Hepatocyte (in vitro differentiated cells): ENCODE data around the gene CIC. TPM values are rescaled to one million over a fixed set of nuclear protein-coding genes. Genes with fewer than 3 reads are reported as not detected.

Source experiments
- DNase-seq: peaks from one replicate; pipeline ENCODE4 v3.0.0-alpha.2; 2016; ENCODE audit warnings: low spot score
- H2AFZ ChIP-seq: fragments of 200-600 bp; sonication (generic); 2 replicates; pipeline ENCODE4 v1.6.0; 2016; ENCODE audit warnings: antibody characterized with exemption, mild to moderate bottlenecking
- H3K27ac ChIP-seq: fragments of 200-600 bp; sonication (generic); 2 replicates; pipeline ENCODE4 v1.5.1; 2016; ENCODE audit warnings: mild to moderate bottlenecking
- H3K27me3 ChIP-seq: fragments of 200-600 bp; sonication (generic); 2 replicates; pipeline ENCODE4 v1.6.1; 2016
- H3K36me3 ChIP-seq: fragments of 200-600 bp; sonication (generic); replicated peaks from 2 replicates; pipeline ENCODE4 v1.5.1; 2016; ENCODE audit warnings: low read depth; ENCODE audit not compliant: insufficient read depth
- H3K4me1 ChIP-seq: fragments of 200-600 bp; sonication (generic); 2 replicates; pipeline ENCODE4 v1.5.1; 2016; ENCODE audit warnings: mild to moderate bottlenecking, moderate library complexity; ENCODE audit not compliant: insufficient read depth
- H3K4me2 ChIP-seq: fragments of 200-600 bp; sonication (generic); 2 replicates; pipeline ENCODE4 v1.6.0; 2016
- H3K4me3 ChIP-seq: fragments of 200-600 bp; sonication (generic); 2 replicates; pipeline ENCODE4 v1.5.1; 2016; ENCODE audit warnings: mild to moderate bottlenecking
- H3K79me2 ChIP-seq: fragments of 200-600 bp; sonication (generic); 2 replicates; pipeline ENCODE4 v1.6.0; 2017; ENCODE audit warnings: mild to moderate bottlenecking
- H3K9me2 ChIP-seq: fragments of 200-600 bp; sonication (generic); replicated peaks from 2 replicates; pipeline ENCODE4 v1.6.0; 2017; ENCODE audit warnings: mild to moderate bottlenecking; ENCODE audit not compliant: insufficient read depth
- H3K9me3 ChIP-seq: fragments of 200-600 bp; sonication (generic); 2 replicates; pipeline ENCODE4 v1.5.1; 2016; ENCODE audit warnings: low read depth, mild to moderate bottlenecking
- H4K20me1 ChIP-seq: fragments of 200-600 bp; sonication (generic); 2 replicates; pipeline ENCODE4 v1.6.0; 2016; ENCODE audit warnings: mild to moderate bottlenecking; ENCODE audit not compliant: insufficient read depth, poor library complexity, severe bottlenecking
- CTCF ChIP-seq: fragments of 200-600 bp; sonication (generic); IDR thresholded peaks from 2 replicates; pipeline ENCODE4 v1.5.1; 2016; ENCODE audit warnings: antibody characterized with exemption, mild to moderate bottlenecking; ENCODE audit not compliant: poor library complexity
- EZH2 ChIP-seq: fragments of 200-600 bp; sonication (generic); IDR thresholded peaks from 2 replicates; pipeline ENCODE4 v1.6.1; 2016; ENCODE audit warnings: antibody characterized with exemption, mild to moderate bottlenecking, borderline replicate concordance
- EZH2phosphoT487 ChIP-seq: fragments of 200-600 bp; sonication (generic); IDR thresholded peaks from one replicate; pipeline ENCODE4 v1.6.1; 2018; ENCODE audit warnings: antibody characterized with exemption, mild to moderate bottlenecking, low read depth, moderate library complexity; ENCODE audit not compliant: unreplicated experiment, severe bottlenecking
- WGBS: methylation state at CpG from one replicate; pipeline ENCODE4 v1.1.6; 2016; ENCODE audit warnings: low lambda C conversion rate; ENCODE audit errors: missing lambda C conversion rate; 5-methylcytosine and 5-hydroxymethylcytosine counted together
- polyA plus RNA-seq: library from polyadenylated mRNA; unstranded; fragments of >200 nt; fragmentation: Nextera tagmentation; extraction: Ambion mirVana; gene quantifications from 2 replicates; pipeline ENCODE4 v1.2.1, GENCODE V29; 2016
- total RNA-seq: library from RNA; depleted of rRNA; stranded (reverse); fragments of >200 nt; gene quantifications from 2 replicates; pipeline ENCODE4 v1.2.3, GENCODE V29; 2014

The CIC gene
- total and polyA plus RNA-seq, 2 experiments from 2014 or later, result 17.4 to 23.2 TPM

GRCh38 chr19:42272989-42273406 lies 3.9 kb downstream of the CIC start:
- Histone ChIP-seq H3K4me3 (no peak overlapping the region), H3K9me3 (no peaks in the 10 kb centered on the region), H3K79me2 (peaks cover 71% of the 10 kb centered on the region), H4K20me1 (peaks cover 5% of the 10 kb centered on the region), H3K4me2 (no peak overlapping the region), H2AFZ (no peak overlapping the region), H3K36me3 (no peaks in the 10 kb centered on the region), H3K27ac (no peak overlapping the region), H3K27me3 (no peaks in the 10 kb centered on the region), H3K9me2 (no peaks in the 10 kb centered on the region), H3K4me1 (peaks cover 29% of the 10 kb centered on the region)
- TF ChIP-seq CTCF (no peak), EZH2 (no peak), EZH2phosphoT487 (no peak)
- WGBS, result over 99% methylated on average over 21 of the region's 23 CpGs
- DNase-seq, result no peak

- Histone ChIP-seq H4K20me1 (peaks cover 5% of the 10 kb centered on the region), H3K27me3 (no peaks in the 10 kb centered on the region), H3K79me2 (peaks cover 76% of the 10 kb centered on the region), H2AFZ (no peak overlapping the region), H3K9me3 (no peaks in the 10 kb centered on the region), H3K4me1 (peaks cover 35% of the 10 kb centered on the region), H3K36me3 (no peaks in the 10 kb centered on the region), H3K9me2 (no peaks in the 10 kb centered on the region), H3K27ac (no peak overlapping the region), H3K4me3 (no peak overlapping the region), H3K4me2 (no peak overlapping the region)
- no peak for TF ChIP-seq CTCF
- no peak for TF ChIP-seq EZH2phosphoT487
- TF ChIP-seq EZH2, result no peak
- 96% methylated on average over 38 of the region's 43 CpGs for WGBS
- DNase-seq, result peak; percentile 6
Observed at GRCh38 chr19:42273407-42274064, 4.5 kb downstream of the CIC start.

GRCh38 chr19:42274065-42274682 lies 5.1 kb downstream of the CIC start:
- H3K36me3 ChIP-seq, result no peaks in the 10 kb centered on the region
- no peak overlapping the region for H3K4me2 ChIP-seq
- TF ChIP-seq CTCF, result no peak
- no peak for TF ChIP-seq EZH2phosphoT487
- no peak for TF ChIP-seq EZH2
- DNase-seq, result peak; percentile 6
- WGBS, result 99% methylated on average over 20 of the region's 22 CpGs
- H3K27me3 ChIP-seq, result no peaks in the 10 kb centered on the region
- H3K4me3 ChIP-seq, result no peak overlapping the region
- H3K27ac ChIP-seq, result no peak overlapping the region
- no peaks in the 10 kb centered on the region for H3K9me3 ChIP-seq
- H3K79me2 ChIP-seq, result peaks cover 83% of the 10 kb centered on the region
- peaks cover 5% of the 10 kb centered on the region for H4K20me1 ChIP-seq
- no peak overlapping the region for H2AFZ ChIP-seq
- no peaks in the 10 kb centered on the region for H3K9me2 ChIP-seq
- peaks cover 41% of the 10 kb centered on the region for H3K4me1 ChIP-seq
